NB4 (cell line): Measurements from ENCODE around the gene FOXP1.

Experiments
- DNase-seq: peaks from one replicate; pipeline ENCODE4 v3.0.0; 2010; ENCODE audit warnings: low read depth
- H3K4me3 ChIP-seq: one replicate; pipeline ENCODE4 v1.5.1; 2011; ENCODE audit warnings: mild to moderate bottlenecking, low read depth, low read length, moderate library complexity
- MYC ChIP-seq: IDR thresholded peaks from 2 replicates; pipeline ENCODE4 v1.6.1; 2011; ENCODE audit warnings: low read depth, low read length
- POLR2A ChIP-seq: IDR thresholded peaks from 2 replicates; pipeline ENCODE4 v1.6.1; 2011; ENCODE audit warnings: mild to moderate bottlenecking; ENCODE audit not compliant: insufficient read length; ENCODE audit errors: extremely low read depth
- TF ChIP-seq, protein P1 (sequence below): IDR thresholded peaks from one replicate; pipeline ENCODE4 v1.5.1; 2012; ENCODE audit warnings: low read depth, low read length
- TF ChIP-seq, protein P2 (sequence below): IDR thresholded peaks from 2 replicates; pipeline ENCODE4 v1.6.1; 2011; ENCODE audit warnings: low read depth, low read length

Gene FOXP1

DNA sequence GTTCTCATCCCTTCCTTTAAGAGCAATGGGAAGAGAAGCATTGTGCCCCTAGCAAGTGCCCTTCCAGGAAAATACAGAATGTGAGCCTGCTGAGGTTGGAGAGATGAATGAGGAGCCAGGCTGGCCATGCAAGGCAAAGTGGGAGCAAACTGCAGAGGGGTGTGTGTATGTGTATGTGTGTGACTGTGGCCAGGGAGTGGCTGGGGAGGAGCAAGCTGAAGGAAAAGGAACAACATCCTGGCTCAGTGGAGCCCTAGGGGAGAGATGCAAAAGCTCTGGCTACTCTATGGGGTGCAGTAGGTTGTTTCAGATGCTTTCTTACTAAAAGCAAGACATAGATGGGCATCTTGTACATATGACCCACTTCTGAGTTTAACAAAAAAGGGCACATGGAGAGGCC is 20.6 kb downstream of the FOXP1 start:
- H3K4me3 ChIP-seq, result no peak overlapping the region
- TF ChIP-seq, protein P1, sequence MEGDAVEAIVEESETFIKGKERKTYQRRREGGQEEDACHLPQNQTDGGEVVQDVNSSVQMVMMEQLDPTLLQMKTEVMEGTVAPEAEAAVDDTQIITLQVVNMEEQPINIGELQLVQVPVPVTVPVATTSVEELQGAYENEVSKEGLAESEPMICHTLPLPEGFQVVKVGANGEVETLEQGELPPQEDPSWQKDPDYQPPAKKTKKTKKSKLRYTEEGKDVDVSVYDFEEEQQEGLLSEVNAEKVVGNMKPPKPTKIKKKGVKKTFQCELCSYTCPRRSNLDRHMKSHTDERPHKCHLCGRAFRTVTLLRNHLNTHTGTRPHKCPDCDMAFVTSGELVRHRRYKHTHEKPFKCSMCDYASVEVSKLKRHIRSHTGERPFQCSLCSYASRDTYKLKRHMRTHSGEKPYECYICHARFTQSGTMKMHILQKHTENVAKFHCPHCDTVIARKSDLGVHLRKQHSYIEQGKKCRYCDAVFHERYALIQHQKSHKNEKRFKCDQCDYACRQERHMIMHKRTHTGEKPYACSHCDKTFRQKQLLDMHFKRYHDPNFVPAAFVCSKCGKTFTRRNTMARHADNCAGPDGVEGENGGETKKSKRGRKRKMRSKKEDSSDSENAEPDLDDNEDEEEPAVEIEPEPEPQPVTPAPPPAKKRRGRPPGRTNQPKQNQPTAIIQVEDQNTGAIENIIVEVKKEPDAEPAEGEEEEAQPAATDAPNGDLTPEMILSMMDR, result no peak
- TF ChIP-seq MYC, result no peak
- TF ChIP-seq, protein P2, sequence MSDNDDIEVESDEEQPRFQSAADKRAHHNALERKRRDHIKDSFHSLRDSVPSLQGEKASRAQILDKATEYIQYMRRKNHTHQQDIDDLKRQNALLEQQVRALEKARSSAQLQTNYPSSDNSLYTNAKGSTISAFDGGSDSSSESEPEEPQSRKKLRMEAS, result no peak
- no peak for TF ChIP-seq POLR2A
- DNase-seq, result no peak

DNA sequence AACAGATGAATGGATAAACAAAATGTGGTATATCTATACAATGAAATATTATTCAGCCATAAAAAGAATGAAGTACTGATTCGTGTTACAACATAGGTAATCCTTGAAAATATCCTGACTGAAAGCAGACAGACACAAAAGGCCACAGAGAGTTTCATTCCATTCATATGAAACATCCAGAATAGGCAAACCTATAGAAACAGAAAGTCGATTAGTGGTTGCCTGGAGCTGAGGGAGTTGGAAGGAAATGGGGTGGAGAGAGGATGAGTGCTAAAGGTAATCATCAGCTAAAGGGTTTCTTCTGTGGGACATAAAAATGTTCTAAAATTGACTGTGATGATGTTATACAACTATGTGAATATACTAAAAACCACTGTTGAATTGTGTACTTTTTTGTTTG is 22.9 kb downstream of the FOXP1 start:
- no peak overlapping the region for H3K4me3 ChIP-seq
- no peak for DNase-seq
- TF ChIP-seq, protein P2, result no peak
- TF ChIP-seq, protein P1, result no peak
- TF ChIP-seq POLR2A, result no peak
- no peak for TF ChIP-seq MYC

DNA sequence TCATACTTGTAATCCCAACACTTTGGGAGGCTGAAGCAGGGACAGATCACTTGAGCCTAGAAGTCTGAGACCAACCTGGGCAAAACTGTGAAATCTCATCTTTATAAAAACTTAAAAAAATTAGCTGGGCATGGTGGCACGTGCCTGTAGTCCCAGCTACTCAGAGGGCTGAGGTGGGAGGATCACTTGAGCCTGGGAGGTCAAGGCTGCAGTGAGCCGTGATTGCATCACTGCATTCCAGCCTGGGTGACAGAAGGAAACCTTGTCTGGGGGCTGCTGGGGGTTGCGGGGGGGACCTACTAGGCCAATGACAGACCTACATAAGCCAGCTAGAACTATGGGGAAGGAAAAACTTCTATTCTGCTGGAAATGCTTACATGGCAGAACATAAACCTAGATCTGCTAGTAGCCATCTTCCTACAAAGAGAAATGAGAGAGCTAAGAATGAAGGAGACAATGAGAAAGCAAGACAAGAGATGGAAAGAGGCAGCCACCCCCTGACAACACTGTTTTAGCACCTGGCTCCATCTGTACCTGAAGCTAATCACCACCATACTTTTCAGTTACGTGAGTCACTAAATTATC is 23.9 kb downstream of the FOXP1 start:
- no peak for DNase-seq
- TF ChIP-seq, protein P2, result no peak
- TF ChIP-seq, protein P1, result no peak
- TF ChIP-seq MYC (no peak), POLR2A (no peak)
- no peak overlapping the region for H3K4me3 ChIP-seq

DNA sequence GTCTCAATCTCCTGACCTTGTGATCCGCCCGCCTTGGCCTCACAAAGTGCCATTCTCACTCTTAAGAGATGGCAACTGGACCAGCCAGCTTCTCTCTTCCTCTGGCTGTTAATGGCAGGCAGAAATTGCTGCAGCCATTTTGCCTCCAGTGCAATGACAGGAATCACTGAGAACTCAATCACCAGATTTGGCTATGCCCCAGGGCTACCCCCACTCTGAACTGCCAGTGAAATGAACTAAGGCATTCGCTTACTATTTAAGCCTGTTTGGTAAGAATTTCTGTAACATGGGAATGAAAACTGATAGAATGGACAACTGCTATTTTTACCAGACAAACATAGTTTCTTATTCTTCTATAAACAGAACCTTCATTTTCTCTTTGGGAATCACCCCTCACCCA is 24.5 kb downstream of the FOXP1 start:
- TF ChIP-seq POLR2A (no peak), MYC (no peak)
- TF ChIP-seq, protein P1, result no peak
- TF ChIP-seq, protein P2, result no peak
- DNase-seq, result no peak
- H3K4me3 ChIP-seq, result no peak overlapping the region

DNA sequence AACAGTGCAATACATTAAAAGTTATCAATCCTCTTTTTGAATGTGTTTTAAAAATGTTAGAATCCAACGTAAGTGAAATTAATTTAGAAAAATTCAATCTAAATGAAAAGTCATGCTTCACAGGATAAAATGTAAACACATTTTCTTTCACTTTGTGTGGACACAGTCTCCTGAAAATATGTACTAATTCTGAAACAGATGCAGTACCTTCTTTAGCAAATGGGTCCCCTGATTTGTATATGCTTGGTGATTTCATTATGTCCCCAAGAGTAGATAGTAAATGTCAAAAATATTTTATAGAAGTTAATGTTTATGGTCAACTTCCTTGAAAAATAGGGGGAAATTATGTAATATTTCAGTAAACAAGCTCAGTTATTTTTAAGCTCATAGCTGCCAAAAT is 28.9 kb downstream of the FOXP1 start:
- DNase-seq, result no peak
- no peak overlapping the region for H3K4me3 ChIP-seq
- no peak for TF ChIP-seq POLR2A

DNA sequence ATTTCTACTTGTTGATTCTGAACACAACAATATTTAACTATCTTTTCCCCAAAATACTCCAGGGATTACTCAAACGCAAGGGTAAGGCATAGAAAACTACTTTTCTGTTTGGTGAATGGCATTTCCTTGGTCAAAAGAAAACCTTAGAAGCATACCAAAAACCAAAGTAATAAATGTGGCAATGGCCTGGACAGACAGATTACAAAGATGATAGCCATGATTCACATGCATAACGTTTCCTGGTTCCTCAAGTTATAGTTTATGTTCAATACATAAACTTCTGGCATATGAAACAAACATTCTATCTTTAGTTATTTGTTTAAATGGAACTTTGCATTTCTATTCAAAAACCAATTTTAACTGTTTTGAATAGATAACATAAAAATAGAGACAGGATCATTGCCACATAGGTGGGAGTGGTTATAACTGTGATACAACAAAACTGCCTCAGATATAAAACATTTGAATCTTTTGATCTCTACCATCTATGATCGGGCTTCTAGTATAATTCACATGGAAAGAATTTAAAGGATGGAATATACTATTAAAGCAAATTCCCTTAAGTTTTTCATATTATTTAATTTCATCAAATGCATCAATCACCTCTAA is 32.1 kb downstream of the FOXP1 start:
- DNase-seq, result peak; percentile 63
- H3K4me3 ChIP-seq, result no peak overlapping the region

More for the DNA sequence above, 32.1 kb downstream of the FOXP1 start:
- no peak for TF ChIP-seq POLR2A
- TF ChIP-seq, protein P1, result no peak
- no peak for TF ChIP-seq MYC
- TF ChIP-seq, protein P2, result no peak
